Adipocyte (in vitro differentiated cells): ENCODE measurements around the gene ADSS1.

Source experiments
- DNase-seq: peaks from one replicate; pipeline ENCODE4 v3.0.0-alpha.2; 2015; ENCODE audit warnings: low read depth
- H3K27me3 ChIP-seq: replicated peaks from 2 replicates; pipeline ENCODE4 v1.7.0; 2013; ENCODE audit warnings: mild to moderate bottlenecking, low read length, moderate library complexity; ENCODE audit not compliant: control insufficient read depth, insufficient read depth
- H3K36me3 ChIP-seq: 2 replicates; pipeline ENCODE4 v1.7.0; 2013; ENCODE audit warnings: low read length, mild to moderate bottlenecking, moderate library complexity; ENCODE audit not compliant: control insufficient read depth, insufficient read depth, severe bottlenecking
- H3K4me1 ChIP-seq: 2 replicates; pipeline ENCODE4 v1.7.0; 2013; ENCODE audit warnings: mild to moderate bottlenecking, low read length, moderate library complexity; ENCODE audit not compliant: control insufficient read depth, insufficient read depth
- H3K4me3 ChIP-seq: 2 replicates; pipeline ENCODE4 v1.7.0; 2013; ENCODE audit warnings: mild to moderate bottlenecking, low read length, moderate library complexity
- H3K9ac ChIP-seq: 2 replicates; pipeline ENCODE4 v1.7.0; 2013; ENCODE audit warnings: mild to moderate bottlenecking, low read length, moderate library complexity
- H3K9me3 ChIP-seq: 2 replicates; pipeline ENCODE4 v1.7.0; 2013; ENCODE audit warnings: mild to moderate bottlenecking, low read length, moderate library complexity; ENCODE audit not compliant: control insufficient read depth

ADSS1 gene

DNA sequence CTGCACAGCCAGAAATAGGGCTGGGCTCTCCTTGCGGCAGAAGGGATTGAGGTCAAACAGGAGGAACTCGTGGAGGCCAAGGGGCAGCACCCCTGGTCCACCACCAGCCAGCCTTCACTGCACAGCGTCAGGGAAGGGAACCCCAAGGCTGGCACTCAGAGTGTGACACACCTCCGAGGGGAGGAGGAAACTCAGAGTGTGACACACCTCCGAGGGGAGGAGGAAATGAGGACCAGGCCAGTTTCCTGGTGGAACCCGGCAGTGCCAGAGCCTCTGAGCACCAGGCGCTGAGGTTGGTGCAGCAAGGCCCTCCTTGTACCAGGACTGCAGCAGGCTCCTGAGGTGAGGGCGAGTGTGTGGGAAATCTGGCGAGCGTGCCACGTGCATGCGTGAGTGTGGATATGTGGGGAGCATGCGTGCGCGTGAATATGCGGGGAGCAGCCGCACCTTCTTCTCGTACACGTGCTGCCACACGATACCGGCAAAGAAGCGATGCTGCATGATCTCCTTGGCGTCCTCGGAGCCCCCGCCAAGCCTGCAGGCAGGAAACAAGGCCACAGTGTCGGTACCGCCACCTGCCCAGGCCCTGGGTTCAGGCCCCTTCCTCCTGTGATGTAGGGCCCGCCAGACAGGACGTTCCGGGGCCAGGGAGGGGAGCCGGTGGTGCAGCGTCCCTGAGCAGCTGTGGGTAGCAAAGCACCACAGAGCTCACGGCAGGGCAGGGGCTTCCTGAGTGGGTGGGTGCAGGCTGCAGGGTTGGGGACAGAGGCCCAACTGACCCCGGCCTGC is 48.1 kb downstream of the ADSS1 start:
- Histone ChIP-seq H3K4me1 (peaks cover 6% of the 10 kb centered on the region), H3K9me3 (no peaks in the 10 kb centered on the region), H3K4me3 (no peak overlapping the region), H3K27me3 (no peaks in the 10 kb centered on the region), H3K36me3 (peaks cover 46% of the 10 kb centered on the region), H3K9ac (no peak overlapping the region)
- no peak for DNase-seq

GRCh38 chr14:104772707-104773504 is 48.9 kb downstream of the ADSS1 start:
- peaks cover 6% of the 10 kb centered on the region for H3K4me1 ChIP-seq
- H3K9ac ChIP-seq = no peak overlapping the region
- no peak overlapping the region for H3K4me3 ChIP-seq
- peaks cover 46% of the 10 kb centered on the region for H3K36me3 ChIP-seq
- no peaks in the 10 kb centered on the region for H3K9me3 ChIP-seq
- no peaks in the 10 kb centered on the region for H3K27me3 ChIP-seq
- DNase-seq = no peak

- H3K36me3 ChIP-seq = peaks cover 46% of the 10 kb centered on the region
- H3K27me3 ChIP-seq = no peaks in the 10 kb centered on the region
- no peaks in the 10 kb centered on the region for H3K9me3 ChIP-seq
- DNase-seq = no peak
- no peak overlapping the region for H3K4me3 ChIP-seq
- H3K4me1 ChIP-seq = peaks cover 3% of the 10 kb centered on the region
- no peak overlapping the region for H3K9ac ChIP-seq
Observed at GRCh38 chr14:104773505-104774452, 49.8 kb downstream of the ADSS1 start.

- DNase-seq = no peak
- Histone ChIP-seq H3K4me1 (no peaks in the 10 kb centered on the region), H3K27me3 (no peaks in the 10 kb centered on the region), H3K9me3 (no peaks in the 10 kb centered on the region), H3K9ac (no peak overlapping the region), H3K36me3 (peaks cover 46% of the 10 kb centered on the region), H3K4me3 (no peak overlapping the region)
Observed at GRCh38 chr14:104774453-104775072, 50.5 kb downstream of the ADSS1 start.

DNA sequence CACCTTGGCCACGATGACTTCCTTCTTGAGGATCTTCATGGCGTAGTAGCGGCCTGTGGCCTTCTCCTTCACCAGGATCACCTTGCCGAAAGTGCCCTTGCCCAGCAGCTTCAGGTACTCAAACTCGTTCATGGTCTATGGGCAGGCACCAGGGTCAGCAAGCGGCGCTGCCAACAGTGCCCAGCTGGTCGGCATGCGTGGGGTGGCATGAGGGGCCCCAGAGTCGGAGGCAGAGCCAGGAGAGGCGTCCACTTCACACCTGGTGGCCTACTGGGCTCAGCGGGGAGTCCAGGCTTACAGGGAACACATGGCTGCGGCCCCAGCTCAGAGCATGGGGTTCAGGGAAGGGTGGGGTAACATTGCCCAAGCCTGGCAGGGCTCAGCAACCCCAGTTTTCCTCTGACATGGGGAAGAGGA is 51.1 kb downstream of the ADSS1 start:
- H3K27me3 ChIP-seq = no peaks in the 10 kb centered on the region
- H3K36me3 ChIP-seq = peaks cover 46% of the 10 kb centered on the region
- no peak overlapping the region for H3K9ac ChIP-seq
- DNase-seq = no peak
- no peaks in the 10 kb centered on the region for H3K4me1 ChIP-seq
- no peak overlapping the region for H3K4me3 ChIP-seq
- H3K9me3 ChIP-seq = no peaks in the 10 kb centered on the region

DNA sequence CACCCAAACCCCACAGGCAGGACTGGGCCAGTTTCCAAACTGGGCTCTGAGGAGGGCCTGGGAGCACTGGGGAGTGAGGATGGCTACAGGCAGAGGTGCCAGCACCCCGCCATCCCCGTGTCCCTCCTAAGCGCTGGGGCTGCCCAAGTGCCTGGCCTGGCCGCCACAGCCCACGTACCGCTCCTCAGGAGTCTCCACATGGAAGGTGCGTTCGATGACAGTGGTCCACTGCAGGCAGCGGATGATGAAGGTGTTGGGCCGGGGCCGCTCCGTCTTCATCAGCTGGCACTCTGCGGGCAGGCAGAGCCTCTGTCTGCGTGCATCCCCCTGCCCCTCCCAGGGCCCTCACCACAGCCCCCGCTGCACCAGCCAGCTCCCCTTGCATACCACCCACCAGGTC is 52.5 kb downstream of the ADSS1 start:
- Histone ChIP-seq H3K4me1 (no peaks in the 10 kb centered on the region), H3K9ac (no peak overlapping the region), H3K9me3 (no peaks in the 10 kb centered on the region), H3K36me3 (peaks cover 38% of the 10 kb centered on the region), H3K4me3 (no peak overlapping the region), H3K27me3 (no peaks in the 10 kb centered on the region)
- DNase-seq = no peak

- no peaks in the 10 kb centered on the region for H3K9me3 ChIP-seq
- H3K9ac ChIP-seq = no peak overlapping the region
- H3K4me1 ChIP-seq = no peaks in the 10 kb centered on the region
- no peaks in the 10 kb centered on the region for H3K27me3 ChIP-seq
- peaks cover 31% of the 10 kb centered on the region for H3K36me3 ChIP-seq
- DNase-seq = no peak
- H3K4me3 ChIP-seq = no peak overlapping the region
Observed at GRCh38 chr14:104776961-104777807, 53.2 kb downstream of the ADSS1 start.

GRCh38 chr14:104777808-104778249 is 53.8 kb downstream of the ADSS1 start:
- peaks cover 25% of the 10 kb centered on the region for H3K36me3 ChIP-seq
- no peak overlapping the region for H3K9ac ChIP-seq
- H3K9me3 ChIP-seq = no peaks in the 10 kb centered on the region
- H3K4me1 ChIP-seq = no peaks in the 10 kb centered on the region
- DNase-seq = no peak
- no peaks in the 10 kb centered on the region for H3K27me3 ChIP-seq
- H3K4me3 ChIP-seq = no peak overlapping the region

- H3K27me3 ChIP-seq = no peaks in the 10 kb centered on the region
- H3K4me1 ChIP-seq = no peaks in the 10 kb centered on the region
- no peak for DNase-seq
- H3K9ac ChIP-seq = no peak overlapping the region
- H3K9me3 ChIP-seq = no peaks in the 10 kb centered on the region
- no peak overlapping the region for H3K4me3 ChIP-seq
- peaks cover 17% of the 10 kb centered on the region for H3K36me3 ChIP-seq
Observed at GRCh38 chr14:104778694-104779331, 54.8 kb downstream of the ADSS1 start.
